Panc1 (cell line): ENCODE measurements around the gene LRRC74B.

Source experiments
- CTCF ChIP-seq: fragments of 450-650 bp; IDR thresholded peaks from 2 replicates; pipeline ENCODE4 v1.5.1; 2017; ENCODE audit warnings: mild to moderate bottlenecking
- POLR2AphosphoS5 ChIP-seq: IDR thresholded peaks from 2 replicates; pipeline ENCODE4 v1.6.1; 2012; ENCODE audit warnings: mild to moderate bottlenecking, low read depth, low read length, moderate library complexity

GRCh38 chr22:21073482-21073881 lies 27.7 kb downstream of the LRRC74B start:
- TF ChIP-seq CTCF (no peak), POLR2AphosphoS5 (no peak)
